A549 (cell line): ENCODE data around the gene CERS6. TPM values are rescaled to one million over a fixed set of nuclear protein-coding genes. Genes with fewer than 3 reads are reported as not detected.
"Not testable (repeated sequence)": the region's sequence is repeated elsewhere in the genome, so short reads cannot be mapped to it uniquely, and the experiment has no call there.

Experiments used
- ATAC-seq, 2 experiments: fragments of 200-7000 bp in 1 of 2; fragments of >200 bp in 1 of 2; cut with Nextera tagmentation in 1 of 2; cut with Tn5 transposase in 1 of 2; 3 replicates each; pipeline versions ENCODE4 v1.8.0 to v1.9.1; 2018 to 2020; ENCODE audit warnings: mild to moderate bottlenecking in 1 of 2, moderate library complexity in 1 of 2
- CTCF ChIA-PET: fragments of 300-600 bp; sonication (Branson Sonifier 250); formaldehyde crosslinking; extraction: SDS; loops from one replicate; lab custom pipeline; 2021; ENCODE audit warnings: antibody characterized with exemption, inconsistent platforms; lab: Yijun Ruan, JAX
- POLR2A ChIA-PET: fragments of 350-600 bp; formaldehyde crosslinking; extraction: SDS; loops from one replicate; lab custom pipeline; 2021; ENCODE audit warnings: antibody characterized with exemption, inconsistent platforms; lab: Yijun Ruan, JAX
- DNase-seq, 2 experiments: peaks; one replicate each; pipeline versions ENCODE4 v3.0.0 to v3.0.0-alpha.2; 2011 to 2016; ENCODE audit warnings: low read depth in 1 of 2, low spot score in 1 of 2
- FAIRE-seq: peaks from 2 replicates; lab custom pipeline; 2011; peaks lifted over from hg19 to GRCh38; lab: Jason Lieb, UNC
- H3K27ac ChIP-seq, 2 experiments: fragments of >200 bp; sonication (Bioruptor Twin); formaldehyde crosslinking; 3 replicates each; pipeline ENCODE4 v1.5.1; 2016 to 2017
- H3K4me1 ChIP-seq: fragments of >200 bp; sonication (Bioruptor Twin); formaldehyde crosslinking; 3 replicates; pipeline ENCODE4 v1.6.1; 2016
- H3K4me2 ChIP-seq: fragments of >200 bp; sonication (Bioruptor Twin); formaldehyde crosslinking; 3 replicates; pipeline ENCODE4 v1.6.1; 2016
- H3K4me3 ChIP-seq: fragments of >200 bp; sonication (Bioruptor Twin); formaldehyde crosslinking; 3 replicates; pipeline ENCODE4 v1.5.1; 2016
- H3K9me3 ChIP-seq: fragments of >200 bp; sonication (Bioruptor Twin); formaldehyde crosslinking; 3 replicates; pipeline ENCODE4 v1.6.1; 2016
- CHD4 ChIP-seq: fragments of 200-600 bp; sonication (generic); IDR thresholded peaks from 2 replicates; pipeline ENCODE4 v1.6.1; 2016; ENCODE audit warnings: antibody characterized with exemption, mild to moderate bottlenecking, borderline replicate concordance
- HOXA7 ChIP-seq: fragments of 250-450 bp; sonication (Bioruptor Pico); IDR thresholded peaks from 2 replicates; pipeline ENCODE4 v1.5.0; 2020; ENCODE audit warnings: mild to moderate bottlenecking, moderate library complexity
- JUN ChIP-seq, 2 experiments: fragments of >200 bp; sonication (Bioruptor Twin); formaldehyde crosslinking; IDR thresholded peaks; 2 replicates in 1 of 2; 3 replicates in 1 of 2; pipeline ENCODE4 v1.6.1; 2016 to 2017
- KDM1A ChIP-seq: fragments of 200-600 bp; sonication (generic); IDR thresholded peaks from 2 replicates; pipeline ENCODE4 v1.6.1; 2016; ENCODE audit warnings: low read depth, mild to moderate bottlenecking
- MAFK ChIP-seq: fragments of 450-650 bp; IDR thresholded peaks from 2 replicates; pipeline ENCODE4 v1.6.1; 2014; ENCODE audit not compliant: partially characterized antibody
- MYC ChIP-seq: IDR thresholded peaks from 2 replicates; pipeline ENCODE4 v1.6.1; 2012; ENCODE audit warnings: mild to moderate bottlenecking, inconsistent platforms, low read length, improper control_type of control experiment, borderline replicate concordance
- NPAS2 ChIP-seq: fragments of 250-450 bp; sonication (Bioruptor Pico); IDR thresholded peaks from 2 replicates; pipeline ENCODE4 v1.8.0; 2022; ENCODE audit warnings: mild to moderate bottlenecking, moderate library complexity, borderline replicate concordance
- NR3C1 ChIP-seq: fragments of >200 bp; sonication (Bioruptor Twin); formaldehyde crosslinking; IDR thresholded peaks from 3 replicates; pipeline ENCODE4 v1.6.1; 2017
- POLR2A ChIP-seq: IDR thresholded peaks from 2 replicates; pipeline ENCODE4 v1.6.1; 2012; ENCODE audit warnings: mild to moderate bottlenecking, low read length
- POLR2AphosphoS2 ChIP-seq: conservative IDR thresholded peaks from 2 replicates; pipeline ENCODE4 v1.6.1; 2012; ENCODE audit warnings: low read length, improper control_type of control experiment, inconsistent platforms
- RCOR1 ChIP-seq: fragments of 150-350 bp; IDR thresholded peaks from 2 replicates; pipeline ENCODE4 v1.6.1; 2014; ENCODE audit warnings: antibody characterized with exemption, low read length, low read depth
- RFX5 ChIP-seq: fragments of 450-650 bp; IDR thresholded peaks from 2 replicates; pipeline ENCODE4 v1.7.1; 2014; ENCODE audit warnings: antibody characterized with exemption, mild to moderate bottlenecking, moderate library complexity
- RNF2 ChIP-seq: fragments of 200-600 bp; sonication (generic); IDR thresholded peaks from 2 replicates; pipeline ENCODE4 v1.6.1; 2016; ENCODE audit warnings: low read depth, mild to moderate bottlenecking, antibody characterized with exemption, moderate library complexity, borderline replicate concordance
- SREBF2 ChIP-seq: fragments of 450-650 bp; IDR thresholded peaks from 2 replicates; pipeline ENCODE4 v1.6.1; 2014; ENCODE audit warnings: mild to moderate bottlenecking, moderate library complexity
- TP53 ChIP-seq: fragments of 250-450 bp; sonication (Bioruptor Pico); IDR thresholded peaks from 2 replicates; pipeline ENCODE4 v1.5.0; 2021; ENCODE audit warnings: mild to moderate bottlenecking, moderate library complexity
- WGBS: methylation state at CpG from one replicate; pipeline ENCODE4 v1.1.6; 2017; ENCODE audit errors: missing lambda C conversion rate; 5-methylcytosine and 5-hydroxymethylcytosine counted together
- polyA plus RNA-seq, 4 experiments: library from polyadenylated mRNA; depleted of rRNA in 3 of 4; stranded (reverse); fragments of >200 nt; fragmentation: RNase III in 1 of 4; extraction: RNeasy Plus Mini Kit Qiagen cat#74134 plus additional on column Dnase treatment in 1 of 4; gene quantifications; 2 replicates in 3 of 4; 3 replicates in 1 of 4; pipeline ENCODE4 v1.2.3, GENCODE V29; 2011 to 2017
- TF ChIP-seq, protein P1 (sequence below): fragments of 150-350 bp; IDR thresholded peaks from 2 replicates; pipeline ENCODE4 v1.6.1; 2014; ENCODE audit warnings: low read depth, mild to moderate bottlenecking, low read length
- TF ChIP-seq, protein P2 (sequence below): fragments of 250-450 bp; sonication (Bioruptor Pico); IDR thresholded peaks from 2 replicates; pipeline ENCODE4 v1.5.0; 2020; ENCODE audit warnings: low read depth, mild to moderate bottlenecking, moderate library complexity
- TF ChIP-seq, protein P3 (sequence below): IDR thresholded peaks from 2 replicates; pipeline ENCODE4 v1.6.1; 2012
- TF ChIP-seq, protein P4 (sequence below): fragments of 200-600 bp; sonication (generic); IDR thresholded peaks from 2 replicates; pipeline ENCODE4 v1.6.1; 2016; ENCODE audit warnings: antibody characterized with exemption, mild to moderate bottlenecking, moderate library complexity

Gene CERS6
- polyA plus RNA-seq, 2 of the 4 experiments (the other 2 are of a cell fraction), result 12.0 to 16.9 TPM

DNA sequence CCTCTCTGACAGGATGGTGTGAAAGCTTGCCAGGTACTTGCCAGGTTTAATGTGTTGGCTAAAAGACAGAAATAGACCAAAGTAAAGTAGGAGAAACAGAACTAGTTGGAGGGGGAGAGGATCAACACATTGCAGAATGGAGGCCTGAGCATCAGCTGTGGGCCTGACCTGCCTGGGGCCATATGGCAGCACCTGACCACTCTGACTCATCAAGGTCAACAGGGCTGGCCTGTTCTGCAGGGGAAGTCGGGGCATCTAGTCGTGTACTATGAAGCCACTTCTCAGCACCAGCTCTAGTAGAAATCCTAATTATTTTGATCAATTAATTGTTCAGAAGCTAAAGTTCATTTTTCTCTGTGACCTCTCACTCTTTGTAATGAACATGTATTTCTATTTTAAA is 310.5 kb downstream of the CERS6 start:
- CTCF ChIA-PET, result interaction anchor here (0.7 to 2.2 kb wide), 3 partner anchors 154 to 420 kb away, joined by 3 to 7 read pairs (median 3); no protein-coding TSS in a partner anchor
- ATAC-seq (no peak), FAIRE-seq (no peak)

DNA sequence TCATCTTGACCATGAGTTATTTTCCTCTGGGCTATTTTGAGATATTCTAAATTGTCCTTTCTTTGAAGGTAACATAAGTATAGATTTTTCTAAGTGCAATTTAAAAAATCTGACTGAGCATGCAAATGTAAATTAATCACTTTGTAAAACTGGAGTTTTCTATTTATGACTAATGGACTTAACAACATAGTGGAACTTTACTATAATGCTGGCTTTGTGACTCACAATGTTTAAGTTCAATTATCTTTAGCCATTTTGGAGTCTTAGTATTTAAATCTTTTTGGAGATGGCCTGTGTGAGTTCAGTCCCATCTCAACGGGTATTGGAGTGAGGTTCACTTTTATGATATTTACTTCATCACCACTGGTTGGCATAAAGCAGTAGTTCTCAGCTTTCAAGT is 311.2 kb downstream of the CERS6 start:
- WGBS, result 16% methylated on average over 1 of the region's 1 CpG

More for the DNA sequence above, 310.5 kb downstream of the CERS6 start:
- H3K4me1 ChIP-seq, result no peaks in the 10 kb centered on the region; the same call in 2 of the 3 replicates
- H3K4me3 ChIP-seq, result no peak overlapping the region
- 37% methylated on average over 2 of the region's 2 CpGs for WGBS
- no peaks in the 10 kb centered on the region for H3K9me3 ChIP-seq
- no peak for DNase-seq
- POLR2A ChIA-PET, result no interaction called here
- TF ChIP-seq, protein P1, sequence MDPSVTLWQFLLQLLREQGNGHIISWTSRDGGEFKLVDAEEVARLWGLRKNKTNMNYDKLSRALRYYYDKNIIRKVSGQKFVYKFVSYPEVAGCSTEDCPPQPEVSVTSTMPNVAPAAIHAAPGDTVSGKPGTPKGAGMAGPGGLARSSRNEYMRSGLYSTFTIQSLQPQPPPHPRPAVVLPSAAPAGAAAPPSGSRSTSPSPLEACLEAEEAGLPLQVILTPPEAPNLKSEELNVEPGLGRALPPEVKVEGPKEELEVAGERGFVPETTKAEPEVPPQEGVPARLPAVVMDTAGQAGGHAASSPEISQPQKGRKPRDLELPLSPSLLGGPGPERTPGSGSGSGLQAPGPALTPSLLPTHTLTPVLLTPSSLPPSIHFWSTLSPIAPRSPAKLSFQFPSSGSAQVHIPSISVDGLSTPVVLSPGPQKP, result no peak
- no peak for TF ChIP-seq NR3C1
- TF ChIP-seq SREBF2, result no peak
- H3K4me2 ChIP-seq, result no peak overlapping the region
- H3K27ac ChIP-seq, result no peak overlapping the region

DNA sequence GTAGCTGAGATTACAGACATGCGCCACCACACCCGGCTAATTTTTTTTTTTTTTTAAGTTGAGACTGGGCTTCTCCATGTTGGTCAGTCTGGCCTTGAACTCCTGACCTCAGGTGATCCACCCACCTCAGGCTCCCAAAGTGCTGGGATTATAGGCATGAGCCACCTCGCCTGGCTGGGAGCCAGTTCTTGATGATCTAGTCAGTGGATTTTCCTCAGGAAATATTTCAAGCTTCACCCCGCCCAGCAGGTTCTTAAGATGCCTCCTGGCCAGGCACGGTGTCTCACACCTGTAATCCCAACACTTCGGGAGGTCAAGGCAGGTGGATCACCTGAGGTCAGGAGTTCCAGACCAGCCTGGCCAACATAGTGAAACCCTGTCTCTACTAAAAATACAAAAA is 312.3 kb downstream of the CERS6 start:
- H3K4me3 ChIP-seq, H3K4me1 ChIP-seq, ATAC-seq, DNase-seq, H3K4me2 ChIP-seq, H3K27ac ChIP-seq, CTCF ChIA-PET, POLR2A ChIA-PET, H3K9me3 ChIP-seq, FAIRE-seq: not testable (repeated sequence)
- 89% methylated on average over 6 of the region's 6 CpGs for WGBS

More for the DNA sequence above, 311.2 kb downstream of the CERS6 start:
- H3K9me3 ChIP-seq, result no peaks in the 10 kb centered on the region
- no peak overlapping the region for H3K27ac ChIP-seq
- POLR2A ChIA-PET, result no interaction called here
- FAIRE-seq, result no peak
- H3K4me2 ChIP-seq, result no peak overlapping the region
- CTCF ChIA-PET, result interaction anchor here (2.2 kb wide), 1 partner anchor 420 kb away, joined by 7 read pairs; no protein-coding TSS in a partner anchor
- no peak for ATAC-seq
- TF ChIP-seq MAFK (no peak), MYC (no peak), RCOR1 (no peak), HOXA7 (CRISPR knock-in tag) (no peak), KDM1A (no peak), CHD4 (no peak), POLR2AphosphoS2 (no peak), TP53 (no peak), RNF2 (no peak), NPAS2 (no peak), JUN (IDR thresholded peaks at IDR 0.05) (no peak), POLR2A (no peak), RFX5 (no peak)
- TF ChIP-seq, protein P2, sequence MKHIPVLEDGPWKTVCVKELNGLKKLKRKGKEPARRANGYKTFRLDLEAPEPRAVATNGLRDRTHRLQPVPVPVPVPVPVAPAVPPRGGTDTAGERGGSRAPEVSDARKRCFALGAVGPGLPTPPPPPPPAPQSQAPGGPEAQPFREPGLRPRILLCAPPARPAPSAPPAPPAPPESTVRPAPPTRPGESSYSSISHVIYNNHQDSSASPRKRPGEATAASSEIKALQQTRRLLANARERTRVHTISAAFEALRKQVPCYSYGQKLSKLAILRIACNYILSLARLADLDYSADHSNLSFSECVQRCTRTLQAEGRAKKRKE (CRISPR knock-in tag), result no peak
- TF ChIP-seq, protein P3, sequence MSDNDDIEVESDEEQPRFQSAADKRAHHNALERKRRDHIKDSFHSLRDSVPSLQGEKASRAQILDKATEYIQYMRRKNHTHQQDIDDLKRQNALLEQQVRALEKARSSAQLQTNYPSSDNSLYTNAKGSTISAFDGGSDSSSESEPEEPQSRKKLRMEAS, result no peak
- TF ChIP-seq, protein P4, sequence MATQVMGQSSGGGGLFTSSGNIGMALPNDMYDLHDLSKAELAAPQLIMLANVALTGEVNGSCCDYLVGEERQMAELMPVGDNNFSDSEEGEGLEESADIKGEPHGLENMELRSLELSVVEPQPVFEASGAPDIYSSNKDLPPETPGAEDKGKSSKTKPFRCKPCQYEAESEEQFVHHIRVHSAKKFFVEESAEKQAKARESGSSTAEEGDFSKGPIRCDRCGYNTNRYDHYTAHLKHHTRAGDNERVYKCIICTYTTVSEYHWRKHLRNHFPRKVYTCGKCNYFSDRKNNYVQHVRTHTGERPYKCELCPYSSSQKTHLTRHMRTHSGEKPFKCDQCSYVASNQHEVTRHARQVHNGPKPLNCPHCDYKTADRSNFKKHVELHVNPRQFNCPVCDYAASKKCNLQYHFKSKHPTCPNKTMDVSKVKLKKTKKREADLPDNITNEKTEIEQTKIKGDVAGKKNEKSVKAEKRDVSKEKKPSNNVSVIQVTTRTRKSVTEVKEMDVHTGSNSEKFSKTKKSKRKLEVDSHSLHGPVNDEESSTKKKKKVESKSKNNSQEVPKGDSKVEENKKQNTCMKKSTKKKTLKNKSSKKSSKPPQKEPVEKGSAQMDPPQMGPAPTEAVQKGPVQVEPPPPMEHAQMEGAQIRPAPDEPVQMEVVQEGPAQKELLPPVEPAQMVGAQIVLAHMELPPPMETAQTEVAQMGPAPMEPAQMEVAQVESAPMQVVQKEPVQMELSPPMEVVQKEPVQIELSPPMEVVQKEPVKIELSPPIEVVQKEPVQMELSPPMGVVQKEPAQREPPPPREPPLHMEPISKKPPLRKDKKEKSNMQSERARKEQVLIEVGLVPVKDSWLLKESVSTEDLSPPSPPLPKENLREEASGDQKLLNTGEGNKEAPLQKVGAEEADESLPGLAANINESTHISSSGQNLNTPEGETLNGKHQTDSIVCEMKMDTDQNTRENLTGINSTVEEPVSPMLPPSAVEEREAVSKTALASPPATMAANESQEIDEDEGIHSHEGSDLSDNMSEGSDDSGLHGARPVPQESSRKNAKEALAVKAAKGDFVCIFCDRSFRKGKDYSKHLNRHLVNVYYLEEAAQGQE, result no peak
- no peak for DNase-seq
- H3K4me1 ChIP-seq, result no peaks in the 10 kb centered on the region; the same call in 2 of the 3 replicates
- no peak overlapping the region for H3K4me3 ChIP-seq
